GM18907 (cell line): ENCODE data around the gene CENPVL1.
"Not testable (repeated sequence)": the region's sequence is repeated elsewhere in the genome, so short reads cannot be mapped to it uniquely, and the experiment has no call there.

Experiments used
- ATAC-seq: cut with Tn5 transposase; IDR thresholded peaks from one replicate; pipeline ENCODE4 v1.9.1; 2021; ENCODE audit warnings: mild to moderate bottlenecking, moderate library complexity; ENCODE audit not compliant: unreplicated experiment

Gene CENPVL1

GRCh38 chrX:51710277-51711164 lies at the start of gene CENPVL1:
CENPVL1 (plus strand) TSS chrX:51710512; CDS start chrX:51710512, 0 bp downstream.
- not testable (repeated sequence) for ATAC-seq

DNA sequence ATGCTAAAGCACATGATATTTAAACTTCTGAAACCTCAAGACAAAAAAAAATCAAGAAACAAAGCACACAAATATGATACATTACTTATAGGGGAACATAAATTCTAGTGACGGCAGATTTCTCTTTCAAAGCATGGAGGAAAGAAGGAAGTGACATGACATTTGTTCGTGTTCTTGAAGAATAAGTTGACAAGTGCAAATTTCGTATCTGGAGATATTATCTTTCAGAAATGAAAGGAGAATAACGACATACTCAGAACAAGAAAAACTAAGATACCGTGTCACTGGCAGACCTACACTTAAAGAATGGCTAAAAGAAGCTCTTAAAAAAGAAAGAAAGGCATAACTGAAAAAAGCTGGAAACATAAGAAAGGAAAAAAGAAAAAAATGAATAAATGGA lies 44.3 kb upstream of the CENPVL1 start:
- ATAC-seq: no peak

- not testable (repeated sequence) for ATAC-seq
These were observed 30.5 kb upstream of the CENPVL1 start for GRCh38 chrX:51679689-51680433.

GRCh38 chrX:51681808-51682719 lies 28.2 kb upstream of the CENPVL1 start:
- not testable (repeated sequence) for ATAC-seq

DNA sequence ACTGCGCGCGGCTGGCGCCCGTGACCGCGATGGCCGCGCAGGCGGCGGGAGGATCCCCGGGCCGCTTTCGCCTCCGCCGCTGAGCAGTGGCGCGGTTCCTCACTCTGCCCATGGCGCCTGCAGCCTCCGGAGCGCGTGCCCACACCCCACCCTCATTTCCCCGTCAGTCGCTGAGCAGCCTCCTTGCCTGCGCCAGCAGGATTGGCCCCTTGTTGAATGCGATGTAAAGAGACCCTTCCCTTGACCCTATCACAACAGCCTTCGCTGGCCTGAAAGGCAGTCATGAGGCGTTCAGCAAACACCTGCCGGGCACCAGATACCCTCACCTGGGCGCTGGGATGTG lies 27.6 kb upstream of the CENPVL1 start, which contains the start of gene CENPVL2:
Gene CENPVL2 (minus strand): TSS at position 112 of the 343 bp plus-strand sequence. CDS start 0 bp downstream, at position 112.
- not testable (repeated sequence) for ATAC-seq

DNA sequence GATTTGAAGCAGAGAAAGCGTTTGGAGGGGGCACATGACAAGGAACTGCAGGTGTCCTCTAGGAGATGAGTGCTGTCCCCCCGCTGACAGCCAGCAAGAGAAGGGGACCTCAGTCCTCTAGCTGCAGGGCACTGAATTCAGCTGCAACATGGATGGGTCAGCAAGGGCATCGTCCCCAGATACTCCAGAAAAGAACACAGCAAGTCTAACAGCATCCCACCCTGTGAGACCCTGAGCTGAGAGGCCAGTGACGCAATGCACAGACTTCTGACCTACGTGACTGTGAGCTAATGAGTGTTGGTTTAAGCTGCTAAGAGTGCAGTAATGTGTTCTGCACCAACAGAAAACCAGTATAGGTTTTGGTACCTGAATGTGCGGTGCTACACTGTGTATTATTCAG lies 16.1 kb upstream of the CENPVL1 start:
- ATAC-seq: no peak

DNA sequence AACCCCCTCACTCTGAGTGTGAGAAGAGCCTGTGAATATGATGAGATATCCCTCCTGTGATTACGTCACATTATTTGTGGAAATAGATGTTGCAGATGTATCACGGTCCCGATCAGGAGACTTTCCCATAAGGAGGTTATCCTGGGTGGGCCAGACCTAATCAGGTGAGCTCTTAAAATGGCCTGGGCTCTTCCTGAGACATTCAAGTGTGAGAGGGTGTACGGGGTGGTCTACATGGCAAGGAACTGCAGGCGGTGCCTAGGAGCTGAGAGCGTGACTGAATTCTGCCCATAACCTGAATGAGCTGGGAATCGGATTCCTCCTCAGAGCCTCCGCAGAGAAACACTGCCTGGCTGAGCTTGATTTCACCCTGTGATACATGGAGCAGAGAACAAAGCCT lies 12.9 kb upstream of the CENPVL1 start:
- no peak for ATAC-seq

- not testable (repeated sequence) for ATAC-seq
These were observed 2.8 kb downstream of the CENPVL1 start for GRCh38 chrX:51712943-51713647.

DNA sequence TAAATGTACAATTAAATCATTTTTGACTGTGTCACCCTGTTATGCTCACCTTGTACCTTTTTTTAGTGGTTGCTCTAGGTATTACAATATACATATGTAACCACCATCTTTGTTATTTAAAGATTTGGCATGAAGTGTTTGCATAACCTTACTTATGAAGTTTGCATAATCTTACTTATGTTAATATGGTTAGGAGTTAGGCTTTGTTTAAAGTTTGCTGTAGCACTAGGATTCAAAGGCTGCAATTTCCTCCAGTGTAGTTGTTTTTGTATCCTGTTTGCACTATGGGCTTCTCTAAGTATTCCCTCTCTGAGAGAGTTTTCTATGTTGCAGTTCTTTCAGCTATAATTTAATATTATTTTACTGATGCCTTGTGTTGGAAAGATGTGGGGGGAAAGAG lies 17.9 kb downstream of the CENPVL1 start:
- ATAC-seq: no peak

GRCh38 chrX:51737091-51737490 lies 26.8 kb downstream of the CENPVL1 start:
- ATAC-seq: no peak

DNA sequence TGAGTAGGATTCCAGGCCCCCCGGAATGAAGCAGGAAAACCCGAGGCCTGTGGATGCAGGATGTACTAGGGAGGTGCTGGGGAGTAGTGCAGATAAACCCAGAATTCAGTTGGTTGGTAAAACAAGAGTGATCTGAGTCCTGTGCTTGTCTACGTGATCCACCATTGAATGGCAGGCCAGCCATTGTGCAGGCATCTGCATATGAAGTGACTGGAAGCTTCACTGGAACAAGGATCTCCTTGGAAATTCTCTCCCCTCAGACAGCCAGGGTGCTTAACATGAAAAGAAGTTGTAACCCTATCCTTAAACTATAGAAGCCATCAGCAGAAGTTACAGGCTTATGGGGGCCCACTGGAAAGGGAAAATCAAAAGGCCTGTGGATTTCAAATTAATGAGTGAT lies 32.3 kb downstream of the CENPVL1 start:
- no peak for ATAC-seq

GRCh38 chrX:51743179-51743957 lies 33.1 kb downstream of the CENPVL1 start, which contains the start of gene GSPT2:
GSPT2 (plus strand) TSS chrX:51743442; CDS start chrX:51743627, 185 bp downstream.
- peak; percentile 91 for ATAC-seq

GRCh38 chrX:51747671-51748070 lies 37.4 kb downstream of the CENPVL1 start:
- ATAC-seq: no peak

GRCh38 chrX:51759055-51759839 lies 48.9 kb downstream of the CENPVL1 start:
- ATAC-seq: no peak

- ATAC-seq: no peak
These were observed 50.3 kb downstream of the CENPVL1 start for GRCh38 chrX:51760657-51761056.
